ENCODE measurements around the gene NIPBL.
"Not testable (repeated sequence)": the region's sequence is repeated elsewhere in the genome, so short reads cannot be mapped to it uniquely, and the experiment has no call there.

The NIPBL gene

DNA sequence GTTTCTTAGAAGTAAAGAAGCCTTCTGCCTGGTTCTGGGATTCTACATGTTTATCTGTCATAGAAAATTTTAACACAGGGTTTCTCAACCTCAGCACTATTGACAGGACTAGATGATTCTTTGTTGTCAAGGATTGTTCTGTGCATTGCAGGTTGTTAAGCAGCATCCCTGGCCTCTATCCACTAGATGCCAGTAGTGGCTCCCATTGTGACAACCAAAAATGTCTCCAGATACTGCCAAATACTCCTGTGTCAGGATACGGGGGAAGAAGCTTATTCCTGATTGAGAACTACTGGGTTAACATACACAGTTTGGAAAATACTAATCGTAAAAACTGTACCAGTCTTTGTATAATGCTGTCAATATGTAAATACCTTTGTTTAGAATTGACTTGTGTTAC lies 167.1 kb downstream of the NIPBL start:
- DNase-seq, result no peak

- no peak for DNase-seq
Observed at GRCh38 chr5:37044120-37044519, 167.6 kb downstream of the NIPBL start.

- DNase-seq, result no peak
Observed at GRCh38 chr5:37045703-37046102, 169.1 kb downstream of the NIPBL start.

DNA sequence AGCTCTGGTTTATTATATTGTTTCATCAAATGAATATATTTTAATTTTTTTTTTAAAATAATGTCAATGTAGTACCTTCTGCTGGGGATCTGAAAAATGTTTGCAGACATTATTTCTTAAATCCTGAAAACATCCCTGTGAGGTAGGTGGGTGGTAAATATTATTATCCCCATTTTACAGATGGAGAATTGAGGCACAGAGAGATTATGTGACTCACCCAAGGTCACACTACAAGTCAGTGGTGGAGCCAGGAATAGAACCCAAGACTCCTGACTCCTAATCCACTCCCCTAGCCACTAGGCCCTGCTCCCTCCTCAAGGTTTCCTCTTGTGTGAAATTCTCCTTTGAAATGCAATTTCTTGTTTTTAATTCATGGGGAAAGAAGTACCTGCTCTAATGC lies 171.4 kb downstream of the NIPBL start:
- no peak for DNase-seq

- DNase-seq, result no peak
Observed at GRCh38 chr5:37054391-37054790, 177.8 kb downstream of the NIPBL start.

DNA sequence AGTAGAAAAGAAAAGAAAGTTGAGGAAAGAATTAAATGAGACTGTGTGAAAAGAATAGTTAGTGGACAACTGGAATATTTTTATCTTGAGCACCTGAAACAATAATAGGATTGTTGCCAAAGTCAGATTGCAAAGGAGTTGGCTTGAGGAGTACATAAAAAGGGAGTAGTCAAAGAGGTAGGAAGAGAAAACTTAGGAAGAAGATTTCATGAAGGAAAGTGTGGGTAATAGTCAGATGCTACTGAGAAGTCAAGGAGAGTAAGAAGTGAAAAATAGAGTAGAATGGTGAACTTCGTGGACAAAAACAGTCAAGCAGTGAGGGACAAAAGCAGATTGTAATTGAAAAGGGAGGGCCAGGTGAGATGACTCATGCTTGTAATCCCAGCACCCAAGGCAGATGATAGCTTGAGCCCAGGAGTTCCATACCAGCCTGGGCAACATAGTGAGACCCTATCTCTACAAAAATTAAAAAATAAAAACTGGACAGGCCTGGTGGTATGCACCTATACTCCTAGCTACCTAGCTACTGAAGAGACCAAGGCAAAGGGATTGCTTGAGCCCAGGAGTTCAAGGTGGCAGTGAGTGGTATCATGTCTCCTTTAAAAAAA lies 178.9 kb downstream of the NIPBL start:
- no peak for DNase-seq

- no peak for DNase-seq
Observed at GRCh38 chr5:37056762-37057161, 180.2 kb downstream of the NIPBL start.

DNA sequence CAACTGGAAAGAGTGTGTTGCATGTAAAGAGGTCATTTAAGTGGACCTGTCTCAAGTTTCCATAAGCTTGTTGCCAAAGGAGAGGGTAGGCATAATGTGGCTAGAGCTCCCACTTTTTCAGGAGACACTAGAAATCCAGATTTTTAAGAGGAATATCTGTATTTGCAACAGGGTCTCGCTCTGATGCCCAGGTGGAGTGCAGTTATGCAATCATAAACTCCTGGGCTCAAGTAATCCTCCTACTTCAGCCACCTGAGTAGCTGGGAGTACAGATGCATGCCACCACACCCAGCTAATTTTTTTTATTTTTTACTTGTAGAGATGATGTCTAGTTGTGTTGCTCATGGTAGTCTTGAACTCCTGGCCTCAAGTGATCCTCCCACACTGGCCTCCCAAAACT lies 183.5 kb downstream of the NIPBL start:
- DNase-seq, result no peak

DNA sequence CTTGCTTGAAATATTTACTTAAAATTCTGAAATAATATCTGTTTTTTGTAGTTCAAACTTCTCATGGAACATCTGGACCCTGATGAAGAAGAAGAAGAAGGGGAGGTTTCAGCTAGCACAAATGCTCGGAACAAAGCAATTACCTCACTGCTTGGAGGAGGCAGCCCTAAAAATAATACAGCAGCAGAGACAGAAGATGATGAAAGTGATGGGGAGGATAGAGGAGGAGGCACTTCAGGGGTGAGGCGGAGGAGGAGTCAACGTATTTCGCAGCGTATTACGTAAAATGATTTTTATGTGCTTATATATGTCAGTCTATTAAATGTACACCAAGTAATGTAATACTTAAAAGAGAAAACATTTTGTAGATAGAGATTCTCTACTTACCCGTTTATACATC lies 187.2 kb downstream of the NIPBL start:
- no peak for DNase-seq

DNA sequence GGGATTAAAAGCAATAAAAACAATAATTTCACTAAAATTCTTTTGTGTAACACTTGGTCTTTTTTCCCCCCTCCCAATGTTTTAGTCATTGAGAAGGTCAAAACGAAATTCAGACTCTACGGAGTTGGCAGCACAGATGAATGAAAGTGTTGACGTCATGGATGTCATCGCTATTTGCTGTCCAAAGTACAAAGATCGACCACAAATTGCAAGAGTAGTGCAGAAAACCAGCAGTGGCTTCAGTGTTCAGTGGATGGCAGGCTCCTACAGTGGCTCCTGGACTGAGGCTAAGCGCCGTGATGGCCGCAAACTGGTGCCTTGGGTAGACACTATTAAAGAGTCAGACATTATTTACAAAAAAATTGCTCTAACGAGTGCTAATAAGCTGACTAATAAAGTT lies 187.9 kb downstream of the NIPBL start:
- no peak for DNase-seq

DNA sequence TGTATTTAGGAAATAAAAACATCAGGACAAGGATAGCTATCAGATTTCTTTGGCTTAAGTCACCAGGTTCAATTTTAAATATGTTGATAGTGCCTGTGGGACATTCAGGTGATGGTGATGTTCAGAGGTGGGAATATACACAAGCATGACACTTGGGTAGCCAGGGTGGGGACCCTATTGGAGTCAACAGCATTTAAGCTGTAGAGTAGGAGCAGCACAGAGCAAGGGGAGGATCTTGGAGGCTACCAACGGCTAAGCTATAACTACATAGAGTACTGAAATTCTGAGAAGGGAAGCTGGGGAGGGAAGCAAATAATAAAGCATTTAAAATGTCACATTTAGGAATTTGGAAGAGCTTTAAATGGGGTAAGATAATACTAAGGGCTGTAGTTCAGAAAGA lies 194.9 kb downstream of the NIPBL start:
- no peak for DNase-seq

DNA sequence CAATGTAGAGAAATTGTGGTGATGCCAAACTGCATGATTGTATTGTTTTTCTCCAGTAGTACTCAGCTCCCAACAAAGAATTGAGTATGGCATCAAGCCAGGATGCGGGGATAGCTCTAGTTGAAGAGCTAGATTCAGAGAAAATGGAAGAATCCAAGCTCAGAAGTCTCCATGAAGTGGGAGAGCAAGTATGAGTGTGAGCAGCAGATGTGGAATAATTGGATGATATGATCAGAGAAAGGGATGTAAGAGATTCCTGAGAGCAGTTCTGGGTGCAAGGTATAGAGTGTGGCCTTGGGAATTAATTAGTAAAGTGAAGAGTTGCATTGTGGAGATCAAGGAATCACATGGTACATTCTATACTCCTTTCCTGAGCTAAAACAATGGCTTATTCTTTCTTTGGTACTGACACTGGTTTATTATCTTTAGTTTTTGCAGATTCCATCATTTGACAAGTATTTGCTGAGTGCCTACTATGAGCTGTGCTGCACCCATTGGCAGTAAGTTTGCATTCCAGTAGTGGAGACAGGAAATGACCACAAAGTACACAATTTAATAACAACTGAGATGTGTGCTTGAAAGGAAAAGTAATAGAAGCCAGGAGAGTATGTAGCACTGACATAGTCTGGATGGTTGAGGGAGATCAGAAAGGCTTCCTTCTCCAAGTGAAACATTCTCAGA lies 195.5 kb downstream of the NIPBL start:
- peak; percentile 69 for DNase-seq

GRCh38 chr5:37075399-37075950 lies 198.9 kb downstream of the NIPBL start:
- DNase-seq, result no peak

DNA sequence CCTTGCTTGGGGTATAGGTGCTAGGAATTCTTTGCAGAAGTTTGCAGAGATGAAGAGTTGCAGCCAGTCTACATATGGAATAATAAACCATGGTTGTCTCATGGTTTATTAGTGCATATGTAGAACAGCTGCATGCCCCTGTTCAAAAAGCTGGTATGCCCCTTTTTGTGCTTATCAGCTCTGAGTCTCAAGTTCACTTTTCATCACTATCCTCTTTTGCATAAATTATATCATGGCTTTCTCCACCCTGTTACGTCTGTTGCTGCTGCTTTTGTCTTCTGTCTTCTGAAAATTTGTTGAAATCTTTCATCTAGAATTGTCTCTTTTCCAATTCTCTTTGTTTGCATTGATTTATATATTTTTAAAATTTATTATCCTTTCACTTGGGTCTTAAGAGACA lies 200.6 kb downstream of the NIPBL start:
- DNase-seq, result no peak

GRCh38 chr5:37080697-37081096 lies 204.1 kb downstream of the NIPBL start:
- DNase-seq, result no peak

- DNase-seq, result not testable (repeated sequence)
Observed at GRCh38 chr5:37082977-37083376, 206.4 kb downstream of the NIPBL start.

DNA sequence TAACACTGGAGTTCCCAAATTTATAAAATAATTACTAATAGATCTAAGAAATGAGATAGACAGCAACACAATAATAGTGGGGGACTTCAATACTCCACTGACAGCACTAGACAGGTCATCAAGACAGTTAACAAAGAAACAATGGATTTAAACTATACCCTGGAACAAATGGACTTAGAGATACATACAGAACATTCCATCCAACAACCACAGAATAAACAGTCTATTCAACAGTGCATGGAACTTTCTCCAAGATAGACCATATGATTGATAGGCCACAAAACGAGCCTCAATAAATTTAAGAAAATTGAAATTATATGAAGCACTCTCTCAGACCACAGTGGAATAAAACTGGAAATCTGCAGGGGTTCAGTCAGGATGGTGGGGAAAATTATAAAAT lies 209.5 kb downstream of the NIPBL start:
- DNase-seq, result not testable (repeated sequence)

DNA sequence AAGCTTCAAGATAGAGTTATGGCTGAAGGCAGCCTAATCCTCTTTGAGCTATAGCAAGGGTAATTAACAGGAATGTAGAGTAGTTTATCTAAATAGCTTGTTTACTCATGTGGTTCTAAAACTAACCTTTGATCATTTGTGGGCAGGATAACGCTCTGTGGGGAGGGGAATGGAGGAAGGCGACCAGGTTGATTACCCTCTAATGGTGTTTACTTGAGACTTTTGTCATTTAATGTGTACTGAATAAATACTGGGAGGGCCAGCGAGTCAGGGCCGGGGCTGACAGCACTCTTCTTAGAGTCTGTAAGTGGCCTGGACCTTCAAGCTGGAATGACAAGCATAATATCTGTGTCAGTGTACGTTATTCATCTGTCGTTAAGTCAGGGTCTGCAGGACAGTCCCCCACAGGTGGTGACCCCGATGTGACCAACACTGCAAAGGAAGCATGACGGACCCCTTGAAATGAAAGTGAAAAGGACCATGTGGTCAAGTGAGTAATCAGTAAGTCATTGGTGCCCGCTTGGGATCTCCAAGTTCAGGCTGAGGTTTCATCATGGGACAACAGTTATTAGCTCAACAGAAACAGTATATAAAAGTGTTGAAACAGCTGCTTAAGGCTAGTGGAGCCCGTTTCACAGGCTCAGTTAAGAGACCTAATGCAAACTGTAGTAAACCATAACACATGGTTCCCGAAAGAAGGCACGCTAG lies 210.1 kb downstream of the NIPBL start:
- peak; percentile 5 for DNase-seq

GRCh38 chr5:37088009-37088408 lies 211.4 kb downstream of the NIPBL start:
- DNase-seq, result no peak

DNA sequence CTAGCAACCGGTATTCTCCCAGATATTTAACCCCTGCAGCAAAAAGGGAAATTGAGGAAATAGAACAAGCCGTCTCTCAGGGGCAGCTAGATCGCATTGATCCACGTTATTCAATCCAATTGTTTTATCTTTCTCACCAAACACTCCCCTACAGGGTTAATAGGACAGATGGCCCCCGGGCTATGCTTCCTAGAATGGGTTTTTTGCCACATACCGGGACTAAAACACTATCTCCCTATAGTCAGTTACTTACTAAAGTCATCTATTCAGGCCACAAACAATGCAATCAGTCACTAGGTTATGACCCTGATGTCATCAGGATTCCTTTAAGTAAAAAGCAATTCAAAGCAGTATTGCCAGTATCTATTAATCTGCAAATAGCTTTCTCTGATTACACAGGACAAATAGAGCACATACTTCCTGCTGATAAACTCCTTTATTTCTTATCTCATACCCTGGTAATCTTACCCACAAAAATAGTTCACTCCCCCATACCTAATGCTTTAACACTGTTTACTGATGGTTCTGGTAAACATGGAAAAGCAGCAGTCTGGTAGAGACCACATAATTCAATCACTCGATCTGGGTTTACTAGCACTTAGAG lies 213.7 kb downstream of the NIPBL start:
- no peak for DNase-seq

- no peak for DNase-seq
Observed at GRCh38 chr5:37090781-37091180, 214.2 kb downstream of the NIPBL start.

DNA sequence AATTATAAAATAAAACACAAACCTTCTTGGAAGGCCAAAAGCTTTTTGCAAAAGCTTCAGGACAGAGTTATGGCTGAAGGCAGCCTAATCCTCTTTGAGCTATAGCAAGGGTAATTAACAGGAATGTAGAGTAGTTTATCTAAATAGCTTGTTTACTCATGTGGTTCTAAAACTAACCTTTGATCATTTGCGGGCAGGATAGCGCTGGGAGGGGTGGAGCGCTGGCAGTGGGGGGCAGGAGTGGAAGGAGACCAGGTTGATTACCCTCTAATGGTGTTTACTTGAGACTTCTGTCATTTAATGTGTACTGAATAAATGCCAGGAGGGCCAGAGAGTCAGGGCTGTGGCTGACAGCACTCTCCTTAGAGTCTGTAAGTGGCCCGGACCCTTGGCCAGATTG lies 217.2 kb downstream of the NIPBL start:
- not testable (repeated sequence) for DNase-seq

DNA sequence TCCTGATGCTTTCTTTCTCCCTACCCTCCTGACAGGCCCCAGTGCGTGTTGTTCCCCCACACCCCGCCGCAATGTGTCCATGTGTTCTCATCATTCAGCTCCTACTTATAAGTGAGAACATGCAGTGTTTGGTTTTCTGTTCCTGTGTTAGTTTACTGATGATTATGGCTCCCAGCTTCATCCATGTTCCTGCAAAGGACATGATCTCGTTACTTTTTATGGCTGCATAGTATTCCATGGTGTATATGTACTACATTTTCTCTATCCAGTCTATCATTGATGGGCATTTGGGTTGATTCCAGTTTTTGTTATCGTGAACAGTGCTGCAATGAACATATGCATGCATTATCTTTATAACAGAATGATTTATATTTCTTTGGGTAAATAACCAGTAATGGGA lies 222.7 kb downstream of the NIPBL start:
- not testable (repeated sequence) for DNase-seq

DNA sequence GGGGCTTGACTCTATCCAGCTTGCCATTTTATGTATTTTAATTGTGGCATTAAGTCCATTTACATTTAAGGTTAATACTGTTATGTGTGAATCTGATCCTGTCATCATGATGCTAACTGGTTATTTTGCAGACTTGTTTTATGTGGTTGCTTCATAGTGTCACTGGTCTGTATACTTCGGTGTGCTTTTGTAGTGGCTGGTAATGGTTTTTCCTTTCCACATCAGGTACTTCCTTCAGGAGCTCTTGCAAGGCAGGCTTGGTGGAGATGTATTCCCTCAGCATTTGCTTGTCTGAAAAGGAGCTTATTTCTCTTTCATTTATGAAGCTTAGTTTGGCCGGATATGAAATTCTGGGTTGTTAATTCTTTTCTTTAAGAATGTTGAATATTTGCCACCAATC lies 226.7 kb downstream of the NIPBL start:
- DNase-seq, result no peak

Measured in fibroblast of skin of right quadriceps (primary cell).